ENCODE measurements around the gene C4A.
A peak's percentile ranks its signal among the peaks of the same experiment; 100 is the strongest.
"Not testable (repeated sequence)": the region's sequence is repeated elsewhere in the genome, so short reads cannot be mapped to it uniquely, and the experiment has no call there.

C4A gene

DNA sequence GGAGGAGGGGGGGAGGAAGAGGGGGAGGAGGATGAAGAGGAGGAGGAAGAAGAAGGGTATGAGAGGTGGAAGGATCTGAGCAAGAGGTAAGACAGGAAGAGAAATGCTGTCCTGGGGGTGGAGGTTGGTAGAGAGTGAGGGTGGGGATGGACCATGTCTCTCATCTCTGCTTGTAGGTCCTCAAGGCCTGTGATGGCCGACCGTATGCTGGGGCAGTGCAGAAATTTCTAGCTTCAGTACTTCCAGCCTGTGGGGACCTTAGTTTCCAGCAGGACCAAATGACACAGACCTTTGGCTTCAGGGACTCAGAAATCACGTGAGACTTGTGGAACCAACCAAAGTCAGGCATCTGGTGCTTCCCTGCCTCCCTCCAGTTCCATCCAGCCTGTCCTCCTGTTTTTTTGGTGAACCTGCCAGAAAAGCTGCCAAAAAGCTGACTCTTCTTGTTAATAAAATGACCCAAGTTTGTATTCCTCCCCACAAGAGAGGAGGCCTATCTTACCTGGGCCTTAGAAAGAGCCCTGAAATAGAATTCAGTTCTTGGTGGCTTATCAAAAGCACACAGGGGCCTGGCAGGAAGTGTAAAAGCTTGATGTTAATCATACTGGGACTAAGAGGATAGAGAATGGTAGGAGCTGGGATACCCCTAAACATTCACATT, 2.5 kb upstream of the C4A start:
- no peak for DNase-seq (ENCODE audit: low read depth in 2 of 2)

DNA sequence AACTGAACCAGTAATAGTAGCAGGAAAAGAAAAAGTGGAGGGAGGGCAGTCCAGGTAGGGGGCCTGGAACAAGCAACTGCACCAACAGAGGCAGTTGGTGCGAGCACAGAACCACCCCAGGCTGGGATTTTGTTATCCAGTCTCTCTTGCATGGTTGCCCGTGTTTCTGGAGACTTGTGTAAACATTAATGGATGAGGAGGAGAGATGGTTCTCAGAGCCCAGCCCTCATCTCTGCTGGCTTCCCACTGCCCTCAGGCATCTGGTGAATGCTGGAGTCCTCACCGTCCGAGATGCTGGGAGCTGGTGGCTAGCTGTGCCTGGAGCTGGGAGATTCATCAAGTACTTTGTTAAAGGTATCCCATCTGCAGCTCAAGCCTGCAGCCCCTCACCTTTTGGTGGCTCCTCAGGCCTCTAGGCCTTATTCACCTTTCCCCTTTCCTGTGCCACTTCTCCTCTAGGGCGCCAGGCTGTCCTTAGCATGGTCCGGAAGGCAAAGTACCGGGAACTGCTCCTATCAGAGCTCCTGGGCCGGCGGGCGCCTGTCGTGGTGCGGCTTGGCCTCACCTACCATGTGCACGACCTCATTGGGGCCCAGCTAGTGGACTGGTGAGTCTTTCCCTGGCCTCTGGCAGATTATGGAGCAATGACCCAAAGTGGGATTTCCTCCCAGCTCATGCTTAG, 1.5 kb upstream of the C4A start:
- DNase-seq (ENCODE audit: low read depth in 2 of 2) = not testable (repeated sequence)

DNA sequence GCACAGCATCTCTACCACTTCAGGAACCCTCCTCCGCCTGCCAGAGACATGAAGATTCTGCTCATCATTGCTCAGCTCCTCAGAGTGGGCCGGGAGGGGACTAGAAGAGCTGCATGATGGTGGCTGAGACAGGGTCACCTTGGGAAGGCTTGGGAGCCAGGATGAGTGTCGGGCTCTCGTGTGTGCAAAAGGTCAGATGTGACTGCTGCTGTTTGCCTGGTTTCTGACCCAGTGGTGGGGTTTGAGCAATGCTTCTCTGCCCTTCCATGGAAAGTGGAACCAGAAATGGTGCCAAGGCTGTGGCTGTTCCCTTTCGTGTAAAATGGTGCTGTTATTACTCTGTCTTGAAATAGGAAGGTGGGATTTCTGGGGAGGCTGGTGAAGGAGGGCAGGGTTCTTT, 859 bp upstream of the C4A start:
- DNase-seq (ENCODE audit: low read depth in 2 of 2) = not testable (repeated sequence)

DNA sequence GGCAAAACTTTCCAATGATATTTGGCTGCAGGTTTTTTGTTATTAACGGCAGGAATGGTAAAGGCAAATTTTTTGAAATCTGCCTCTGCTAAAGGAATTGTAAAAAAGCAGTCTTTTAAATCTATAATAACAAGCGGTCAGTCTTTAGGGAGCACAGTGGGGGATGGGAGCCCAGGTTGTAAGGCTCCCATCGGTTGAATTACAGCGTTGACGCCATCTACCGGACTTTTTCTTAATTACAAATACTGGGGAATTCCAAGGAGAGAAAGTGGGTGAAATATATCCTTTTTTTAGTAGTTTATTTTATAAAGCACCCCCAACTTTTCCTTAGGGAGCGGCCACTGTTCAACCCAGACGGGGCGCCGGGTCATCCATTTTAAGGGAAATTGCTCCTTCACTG, 7.5 kb downstream of the C4A start:
- DNase-seq (ENCODE audit: low read depth in 2 of 2) = not testable (repeated sequence)

DNA sequence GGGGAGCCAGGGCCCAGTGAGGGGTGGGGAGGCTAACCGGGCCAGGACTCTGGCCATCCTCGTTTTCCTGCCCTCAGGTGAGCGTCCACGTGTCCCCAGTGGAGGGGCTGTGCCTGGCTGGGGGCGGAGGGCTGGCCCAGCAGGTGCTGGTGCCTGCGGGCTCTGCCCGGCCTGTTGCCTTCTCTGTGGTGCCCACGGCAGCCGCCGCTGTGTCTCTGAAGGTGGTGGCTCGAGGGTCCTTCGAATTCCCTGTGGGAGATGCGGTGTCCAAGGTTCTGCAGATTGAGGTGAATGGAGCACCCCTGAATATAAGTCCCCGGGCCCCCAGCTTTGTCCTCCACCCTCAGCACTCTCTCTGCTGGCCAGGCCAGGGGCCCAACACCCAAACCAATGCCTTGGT, 12.6 kb downstream of the C4A start:
- DNase-seq (ENCODE audit: low read depth in 2 of 2) = not testable (repeated sequence)

DNA sequence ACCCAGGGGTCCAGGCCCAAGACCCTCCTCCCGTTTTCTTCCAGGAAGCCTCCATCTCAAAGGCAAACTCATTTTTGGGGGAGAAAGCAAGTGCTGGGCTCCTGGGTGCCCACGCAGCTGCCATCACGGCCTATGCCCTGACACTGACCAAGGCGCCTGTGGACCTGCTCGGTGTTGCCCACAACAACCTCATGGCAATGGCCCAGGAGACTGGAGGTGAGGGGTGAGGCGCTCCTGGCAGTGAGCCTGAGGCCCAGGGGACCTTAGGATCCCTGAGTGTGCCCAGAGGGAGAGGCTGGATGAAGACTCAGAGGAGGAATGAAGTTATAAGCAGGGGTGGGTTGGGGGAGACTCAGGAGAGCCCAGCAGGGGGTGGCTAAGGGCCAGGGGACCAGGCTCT, 14.5 kb downstream of the C4A start:
- not testable (repeated sequence) for DNase-seq (ENCODE audit: low read depth in 2 of 2)

DNA sequence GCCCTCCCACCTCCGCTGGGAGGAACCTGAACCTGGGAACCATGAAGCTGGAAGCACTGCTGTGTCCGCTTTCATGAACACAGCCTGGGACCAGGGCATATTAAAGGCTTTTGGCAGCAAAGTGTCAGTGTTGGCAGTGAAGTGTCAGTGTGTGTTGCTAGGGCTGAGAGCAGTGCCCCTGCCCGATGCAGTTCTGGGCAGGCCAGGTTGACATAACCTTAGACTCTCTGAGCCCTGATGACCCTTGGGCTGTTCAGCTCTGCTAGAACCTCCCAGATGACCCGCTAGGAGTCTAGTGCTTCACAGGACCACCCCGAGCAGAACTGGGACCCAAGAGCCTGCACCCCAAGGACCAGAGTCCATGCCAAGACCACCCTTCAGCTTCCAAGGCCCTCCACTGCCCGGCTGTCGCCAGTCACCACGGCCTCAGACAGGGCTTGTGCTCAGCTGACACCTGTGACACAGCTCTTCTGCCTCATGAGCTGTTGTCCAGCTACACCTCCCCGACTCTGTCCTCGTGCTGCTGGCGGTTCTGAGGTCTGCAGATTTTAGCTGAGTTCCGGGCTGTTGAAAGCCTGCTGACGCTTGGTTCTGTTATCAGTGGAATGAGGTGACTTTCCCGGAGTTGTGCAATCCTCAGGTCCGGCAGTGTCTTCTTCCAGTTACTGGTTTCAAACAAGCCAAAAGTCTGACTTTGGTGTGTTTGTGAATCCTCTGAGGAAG, 20.9 kb downstream of the C4A start:
- DNase-seq (ENCODE audit: low read depth in 2 of 2) = not testable (repeated sequence)

DNA sequence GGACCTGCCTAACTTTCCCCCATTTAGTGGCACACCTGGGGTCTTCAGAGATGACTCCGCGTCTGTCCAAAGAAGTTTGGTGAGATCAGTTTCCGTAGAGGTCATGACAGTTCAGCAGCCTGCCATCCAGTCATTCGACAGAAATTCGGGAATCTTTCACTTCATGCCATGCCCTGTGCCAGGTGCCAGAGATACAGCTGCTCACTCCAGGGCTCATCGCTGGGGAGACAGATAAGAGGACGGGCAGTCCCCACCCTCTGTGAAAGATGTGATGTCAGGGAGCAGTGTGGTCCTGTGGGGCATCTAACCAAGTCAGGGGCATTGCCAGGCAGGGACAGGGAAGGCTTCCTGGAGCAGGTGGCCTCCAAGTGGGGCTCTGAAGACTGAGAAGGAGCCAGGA, 21.4 kb downstream of the C4A start:
- not testable (repeated sequence) for DNase-seq (ENCODE audit: low read depth in 2 of 2)

DNA sequence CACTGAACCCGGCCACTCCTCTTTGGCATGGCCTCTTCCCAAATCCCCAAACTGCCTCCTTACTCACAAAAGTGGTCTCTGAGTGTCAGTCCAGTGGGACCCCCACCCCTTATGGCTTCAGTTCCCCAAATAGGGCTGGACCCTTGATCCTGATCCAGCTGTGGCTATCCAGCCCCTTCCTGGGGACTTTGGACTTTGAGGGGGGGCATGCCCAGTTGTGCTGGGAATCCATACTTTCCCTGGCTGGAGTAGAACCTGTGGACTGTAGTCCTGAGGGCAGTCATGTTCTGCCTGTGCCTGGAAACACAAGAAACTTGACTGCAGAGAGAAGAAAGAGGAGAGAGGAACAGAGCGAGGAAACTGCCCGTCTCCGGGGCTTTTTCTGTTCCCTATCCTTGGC, 22.5 kb downstream of the C4A start:
- not testable (repeated sequence) for DNase-seq (ENCODE audit: low read depth in 2 of 2)

DNA sequence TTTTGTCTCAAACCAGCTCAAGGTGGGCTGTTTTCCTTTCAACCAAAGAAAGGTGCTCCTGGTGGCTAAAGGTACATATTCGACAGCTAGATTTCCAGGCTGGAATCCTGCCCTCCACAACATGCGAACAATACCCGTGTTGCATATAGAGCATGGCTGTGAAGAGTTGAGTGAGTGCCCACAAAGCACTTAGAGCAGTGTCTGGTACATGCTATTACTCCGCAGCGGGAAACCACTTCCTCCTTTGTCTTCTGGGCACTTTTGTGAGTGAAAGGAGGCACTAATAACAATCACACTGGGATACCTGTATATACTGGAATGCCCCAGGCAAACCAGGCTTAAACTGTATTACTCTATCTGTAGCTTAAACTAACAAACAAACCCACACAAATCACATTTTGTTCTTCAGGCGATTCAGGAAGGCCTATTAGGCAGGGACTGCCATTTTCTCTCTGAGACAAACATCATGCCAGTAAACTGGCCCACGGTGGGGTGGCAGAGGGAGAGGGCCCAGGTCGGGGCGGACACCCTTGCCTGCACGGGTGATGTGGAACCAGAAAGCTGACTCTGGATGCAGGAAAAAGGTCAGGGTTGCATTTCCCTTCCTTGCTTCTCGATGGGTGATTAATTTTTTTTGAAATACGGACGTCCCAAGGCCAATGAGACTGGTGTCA, 23.1 kb downstream of the C4A start:
- not testable (repeated sequence) for DNase-seq (ENCODE audit: low read depth in 2 of 2)

DNA sequence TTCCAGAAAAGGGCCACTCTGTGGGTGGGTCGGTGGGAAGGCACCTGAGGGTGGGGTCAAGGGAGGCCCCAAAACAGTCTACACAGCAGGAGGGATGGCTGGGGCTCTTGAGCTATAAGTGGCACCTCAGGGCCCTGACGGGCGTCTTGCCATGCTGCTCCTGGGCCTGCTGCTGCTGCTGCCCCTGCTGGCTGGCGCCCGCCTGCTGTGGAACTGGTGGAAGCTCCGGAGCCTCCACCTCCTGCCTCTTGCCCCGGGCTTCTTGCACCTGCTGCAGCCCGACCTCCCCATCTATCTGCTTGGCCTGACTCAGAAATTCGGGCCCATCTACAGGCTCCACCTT, 23.7 kb downstream of the C4A start:
- DNase-seq (ENCODE audit: low read depth in 2 of 2) = not testable (repeated sequence)

DNA sequence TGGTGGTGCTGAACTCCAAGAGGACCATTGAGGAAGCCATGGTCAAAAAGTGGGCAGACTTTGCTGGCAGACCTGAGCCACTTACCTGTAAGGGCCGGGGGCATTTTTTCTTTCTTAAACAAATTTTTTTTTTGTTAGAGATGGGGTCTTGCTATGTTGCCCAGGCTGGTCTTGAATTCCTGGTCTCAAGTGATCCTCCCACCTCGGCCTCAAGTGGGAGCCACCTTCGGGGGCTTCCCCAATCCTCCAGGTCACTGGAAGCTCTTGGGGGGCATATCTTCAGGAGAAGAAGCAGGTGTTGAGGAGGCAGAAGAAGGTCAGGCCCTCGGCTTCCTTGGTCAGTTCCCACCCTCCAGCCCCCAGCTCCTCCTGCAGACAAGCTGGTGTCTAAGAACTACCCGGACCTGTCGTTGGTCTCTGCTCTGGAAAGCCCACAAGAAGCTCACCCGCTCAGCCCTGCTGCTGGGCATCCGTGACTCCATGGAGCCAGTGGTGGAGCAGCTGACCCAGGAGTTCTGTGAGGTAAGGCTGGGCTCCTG, 24.2 kb downstream of the C4A start:
- not testable (repeated sequence) for DNase-seq (ENCODE audit: low read depth in 2 of 2)

DNA sequence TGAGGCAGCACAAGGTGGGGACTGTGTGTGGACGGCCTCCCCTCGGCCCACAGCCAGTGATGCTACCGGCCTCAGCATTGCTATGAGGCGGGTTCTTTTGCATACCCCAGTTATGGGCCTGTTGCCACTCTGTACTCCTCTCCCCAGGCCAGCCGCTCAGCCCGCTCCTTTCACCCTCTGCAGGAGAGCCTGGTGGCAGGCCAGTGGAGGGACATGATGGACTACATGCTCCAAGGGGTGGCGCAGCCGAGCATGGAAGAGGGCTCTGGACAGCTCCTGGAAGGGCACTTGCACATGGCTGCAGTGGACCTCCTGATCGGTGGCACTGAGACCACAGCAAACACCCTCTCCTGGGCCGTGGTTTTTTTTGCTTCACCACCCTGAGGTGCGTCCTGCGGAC, 25.2 kb downstream of the C4A start:
- DNase-seq (ENCODE audit: low read depth in 2 of 2) = not testable (repeated sequence)

DNA sequence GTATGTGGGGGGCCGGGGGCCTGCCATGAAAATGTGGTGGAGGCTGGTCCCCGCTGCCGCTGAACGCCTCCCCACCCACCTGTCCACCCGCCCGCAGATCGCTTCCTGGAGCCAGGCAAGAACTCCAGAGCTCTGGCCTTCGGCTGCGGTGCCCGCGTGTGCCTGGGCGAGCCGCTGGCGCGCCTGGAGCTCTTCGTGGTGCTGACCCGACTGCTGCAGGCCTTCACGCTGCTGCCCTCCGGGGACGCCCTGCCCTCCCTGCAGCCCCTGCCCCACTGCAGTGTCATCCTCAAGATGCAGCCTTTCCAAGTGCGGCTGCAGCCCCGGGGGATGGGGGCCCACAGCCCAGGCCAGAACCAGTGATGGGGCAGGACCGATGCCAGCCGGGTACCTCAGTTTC, 26.2 kb downstream of the C4A start:
- DNase-seq (ENCODE audit: low read depth in 2 of 2) = not testable (repeated sequence)

DNA sequence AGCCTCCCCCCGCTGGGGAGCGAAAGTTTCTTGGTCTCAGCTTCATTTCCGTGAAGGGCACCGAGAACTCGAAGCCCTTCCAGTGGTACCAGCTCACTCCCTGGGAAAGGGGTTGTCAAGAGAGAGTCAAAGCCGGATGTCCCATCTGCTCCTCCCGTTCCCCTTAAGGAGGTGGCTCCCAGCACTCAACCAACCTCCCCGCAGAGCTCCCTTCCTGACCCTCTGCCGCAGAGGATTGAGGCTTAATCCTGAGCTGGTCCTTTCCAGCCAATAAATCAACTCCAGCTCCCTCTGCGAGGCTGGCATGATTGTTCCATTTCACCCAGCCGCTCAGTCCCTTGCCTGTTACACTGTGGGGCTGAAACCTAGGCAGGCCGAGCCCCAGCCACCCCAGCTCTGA, 26.8 kb downstream of the C4A start:
- peak in 1 of 2 donors; percentile 0 for DNase-seq (ENCODE audit: low read depth in 2 of 2)

DNA sequence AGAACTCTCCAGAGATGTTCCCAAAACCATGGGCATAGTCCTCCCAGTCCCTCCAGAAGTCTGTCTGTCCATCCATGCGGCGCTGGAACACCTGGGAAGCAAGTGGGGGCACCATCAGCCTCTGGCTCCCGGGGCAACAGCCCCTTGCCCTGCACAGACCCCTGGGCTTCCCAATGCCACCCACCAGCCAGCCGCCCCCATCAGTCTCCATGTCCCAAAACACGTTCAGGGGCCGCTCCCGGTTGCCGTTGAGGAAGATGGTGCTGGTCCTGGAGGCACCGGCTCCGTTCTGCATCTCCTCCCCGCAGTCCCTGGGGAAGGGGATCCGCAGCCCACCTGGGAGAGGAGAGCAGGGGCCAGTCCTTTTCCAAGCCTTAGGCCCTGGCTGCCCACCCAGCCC, 27.7 kb downstream of the C4A start:
- DNase-seq (ENCODE audit: low read depth in 2 of 2) = not testable (repeated sequence)

DNA sequence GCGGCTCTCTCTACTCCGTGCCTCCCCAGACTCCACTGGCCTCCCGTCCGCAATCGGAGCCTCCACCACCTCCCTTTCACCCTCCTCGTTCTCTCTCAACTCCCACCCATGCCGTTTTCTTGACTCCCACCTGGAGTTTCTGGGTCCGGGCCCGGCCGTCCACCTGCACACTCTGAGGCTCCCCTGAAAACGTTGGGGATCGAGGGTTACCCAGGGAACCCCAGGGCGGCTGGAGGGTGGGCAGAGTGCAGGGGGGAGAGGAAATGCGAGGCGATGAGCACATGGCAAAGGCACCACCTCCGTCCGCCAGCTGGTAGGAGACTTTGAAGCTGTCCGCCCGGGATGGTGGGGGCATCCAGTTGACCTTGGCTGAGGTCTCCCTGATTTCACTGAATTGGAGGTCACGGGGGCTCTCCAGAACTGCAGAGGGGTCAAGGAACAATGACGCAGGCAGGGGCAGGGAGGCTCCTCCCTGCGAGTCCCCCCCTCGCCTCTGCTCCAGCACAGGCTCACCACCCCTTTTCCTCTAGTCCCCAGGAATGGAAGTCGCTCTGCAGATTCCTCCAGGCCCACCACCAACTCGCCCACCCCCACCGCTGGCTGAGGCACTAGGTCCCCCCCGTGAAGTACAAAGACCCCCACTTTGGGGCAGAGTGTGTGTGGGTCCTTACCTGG, 29.1 kb downstream of the C4A start:
- DNase-seq (ENCODE audit: low read depth in 2 of 2) = not testable (repeated sequence)

DNA sequence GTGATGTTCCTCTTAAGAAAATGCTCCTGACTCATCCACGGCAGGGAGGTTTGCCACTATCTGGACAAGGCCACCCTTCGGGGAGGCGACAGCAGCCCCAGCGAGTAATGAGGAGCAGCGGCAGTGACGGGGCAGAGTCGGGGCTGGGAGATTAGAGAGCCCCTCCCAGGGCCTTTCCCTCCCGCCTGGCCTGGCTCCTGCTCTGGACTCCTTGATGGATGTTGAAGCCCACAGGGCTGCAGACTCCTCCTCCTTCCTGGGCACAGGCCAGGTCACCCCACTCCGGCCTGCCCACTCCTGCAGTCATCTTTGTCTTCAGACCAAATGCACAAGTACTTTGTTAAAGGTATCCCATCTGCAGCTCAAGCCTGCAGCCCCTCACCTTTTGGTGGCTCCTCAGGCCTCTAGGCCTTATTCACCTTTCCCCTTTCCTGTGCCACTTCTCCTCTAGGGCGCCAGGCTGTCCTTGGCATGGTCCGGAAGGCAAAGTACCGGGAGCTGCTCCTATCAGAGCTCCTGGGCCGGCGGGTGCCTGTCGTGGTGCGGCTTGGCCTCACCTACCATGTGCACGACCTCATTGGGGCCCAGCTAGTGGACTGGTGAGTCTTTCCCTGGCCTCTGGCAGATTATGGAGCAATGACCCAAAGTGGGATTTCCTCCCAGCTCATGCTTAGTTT, 31.2 kb downstream of the C4A start:
- DNase-seq (ENCODE audit: low read depth in 2 of 2) = not testable (repeated sequence)

DNA sequence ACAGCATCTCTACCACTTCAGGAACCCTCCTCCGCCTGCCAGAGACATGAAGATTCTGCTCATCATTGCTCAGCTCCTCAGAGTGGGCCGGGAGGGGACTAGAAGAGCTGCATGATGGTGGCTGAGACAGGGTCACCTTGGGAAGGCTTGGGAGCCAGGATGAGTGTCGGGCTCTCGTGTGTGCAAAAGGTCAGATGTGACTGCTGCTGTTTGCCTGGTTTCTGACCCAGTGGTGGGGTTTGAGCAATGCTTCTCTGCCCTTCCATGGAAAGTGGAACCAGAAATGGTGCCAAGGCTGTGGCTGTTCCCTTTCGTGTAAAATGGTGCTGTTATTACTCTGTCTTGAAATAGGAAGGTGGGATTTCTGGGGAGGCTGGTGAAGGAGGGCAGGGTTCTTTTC, 31.9 kb downstream of the C4A start:
- not testable (repeated sequence) for DNase-seq (ENCODE audit: low read depth in 2 of 2)

DNA sequence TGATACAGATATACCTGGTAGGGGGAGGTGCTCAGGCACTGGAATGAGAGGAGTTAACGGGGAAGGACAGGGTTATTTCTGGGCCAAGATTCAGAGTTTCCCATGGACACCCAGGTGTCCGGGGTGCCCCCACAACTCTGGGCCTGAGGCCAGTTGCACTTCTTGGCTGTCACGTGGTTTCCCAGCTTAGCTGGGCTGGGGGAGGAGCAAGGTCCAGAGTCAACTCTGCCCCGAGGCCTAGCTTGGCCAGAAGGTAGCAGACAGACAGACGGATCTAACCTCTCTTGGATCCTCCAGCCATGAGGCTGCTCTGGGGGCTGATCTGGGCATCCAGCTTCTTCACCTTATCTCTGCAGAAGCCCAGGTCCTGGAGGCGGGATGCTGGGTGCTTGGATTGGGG, 32.7 kb downstream of the C4A start, which contains the start of gene C4B:
C4B (plus strand) TSS at position 249 of the 400 bp plus-strand sequence; CDS start at position 300, 51 bp downstream.
- DNase-seq (ENCODE audit: low read depth in 2 of 2) = not testable (repeated sequence)

DNA sequence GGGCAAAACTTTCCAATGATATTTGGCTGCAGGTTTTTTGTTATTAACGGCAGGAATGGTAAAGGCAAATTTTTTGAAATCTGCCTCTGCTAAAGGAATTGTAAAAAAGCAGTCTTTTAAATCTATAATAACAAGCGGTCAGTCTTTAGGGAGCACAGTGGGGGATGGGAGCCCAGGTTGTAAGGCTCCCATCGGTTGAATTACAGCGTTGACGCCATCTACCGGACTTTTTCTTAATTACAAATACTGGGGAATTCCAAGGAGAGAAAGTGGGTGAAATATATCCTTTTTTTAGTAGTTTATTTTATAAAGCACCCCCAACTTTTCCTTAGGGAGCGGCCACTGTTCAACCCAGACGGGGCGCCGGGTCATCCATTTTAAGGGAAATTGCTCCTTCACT, 40.2 kb downstream of the C4A start:
- DNase-seq (ENCODE audit: low read depth in 2 of 2) = not testable (repeated sequence)

Data from stimulated activated CD8-positive, alpha-beta memory T cell treated with anti-CD3 and anti-CD28 coated beads, Interleukin-2, amount 100 ng/mL, for 1 hour (primary cell).